ENCODE data around the gene RAB32.

- TF ChIP-seq POLR2A (IDR thresholded peaks at IDR 0.05; ENCODE audit: low read length) (no peak), GATA1 (IDR thresholded peaks at IDR 0.05; ENCODE audit: low read depth, low read length) (no peak)
Observed at GRCh38 chr6:146574211-146574610, 30.6 kb downstream of the RAB32 start.

Data from erythroblast (primary cell).